Adipose tissue (tissue), 3 donors: ENCODE measurements around the gene MMP24. TPM values are rescaled to one million over a fixed set of nuclear protein-coding genes. Genes with fewer than 3 reads are reported as not detected.
"Not testable (repeated sequence)": the region's sequence is repeated elsewhere in the genome, so short reads cannot be mapped to it uniquely, and the experiment has no call there.

Experiments used
- H3K27ac ChIP-seq: one replicate; pipeline ENCODE4 v1.5.1; 2013; ENCODE audit warnings: low read depth, low read length
- WGBS, 3 donors: extraction: QIAGEN DNeasy Blood & Tissue Kit; methylation state at CpG; one replicate each; pipeline ENCODE4 v1.1.7; 2013; 5-methylcytosine and 5-hydroxymethylcytosine counted together
- polyA plus RNA-seq, 3 donors: library from polyadenylated mRNA; stranded (reverse); fragments of 200-250 nt; gene quantifications; one replicate each; pipeline ENCODE4 v1.2.3, GENCODE V29; 2013
- donor health status: healthy with polysubstance abuse.
- donor health status: Bipolar disorder and iron deficiency.
- donor health status: healthy.

The MMP24 gene
- polyA plus RNA-seq, 3 donors: 0.45 to 4.0 (median 0.98) TPM

DNA sequence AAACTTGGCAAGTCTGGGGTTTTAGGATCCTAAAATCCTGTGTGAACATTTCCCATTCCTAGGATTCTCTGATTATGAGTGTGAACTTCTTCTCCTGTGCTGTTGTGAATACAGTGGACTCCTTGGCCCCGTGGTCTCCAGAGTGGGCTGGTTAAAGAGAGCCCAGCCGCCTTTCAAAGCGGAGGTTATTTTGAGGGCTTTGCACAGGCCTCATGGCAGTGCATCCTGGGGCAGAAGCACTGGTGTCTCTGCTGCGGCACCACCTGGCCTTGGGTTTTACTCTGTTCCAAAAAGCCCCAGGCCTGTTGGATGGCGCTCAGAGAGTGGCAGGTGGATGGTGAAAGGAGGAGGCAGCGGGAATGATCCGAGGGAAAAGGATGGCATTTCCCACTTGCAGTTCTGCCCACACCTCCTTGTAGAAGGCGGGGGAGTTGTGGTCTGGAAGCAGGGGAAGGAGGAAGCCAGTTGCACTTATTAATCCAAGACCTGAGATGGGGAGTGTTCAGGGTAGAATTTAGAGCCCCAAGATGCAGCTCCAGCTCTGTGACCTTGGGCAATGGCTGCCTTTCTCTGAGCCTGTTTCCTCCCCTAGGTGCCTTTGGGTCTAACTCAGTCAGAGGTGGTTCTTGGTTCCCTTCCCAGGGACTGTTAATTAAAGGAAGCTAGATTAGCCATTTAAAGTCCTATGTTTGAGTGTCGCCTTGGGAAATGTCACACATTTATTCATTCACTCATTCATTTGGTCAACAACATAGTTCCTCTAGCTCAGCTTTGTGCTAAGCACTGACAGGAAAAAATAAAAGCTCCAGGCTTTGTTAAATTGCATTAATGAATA, 22.4 kb downstream of the MMP24 start:
- H3K27ac ChIP-seq: no peak overlapping the region
- WGBS, 3 donors: 82 to 89% (median 85%) methylated on average over 9 of the region's 9 CpGs

- WGBS, 3 donors: 89 to 96% (median 92%) methylated on average over 2 of the region's 2 CpGs
- no peak overlapping the region for H3K27ac ChIP-seq
These were observed 25.1 kb downstream of the MMP24 start for GRCh38 chr20:35251613-35251940.

DNA sequence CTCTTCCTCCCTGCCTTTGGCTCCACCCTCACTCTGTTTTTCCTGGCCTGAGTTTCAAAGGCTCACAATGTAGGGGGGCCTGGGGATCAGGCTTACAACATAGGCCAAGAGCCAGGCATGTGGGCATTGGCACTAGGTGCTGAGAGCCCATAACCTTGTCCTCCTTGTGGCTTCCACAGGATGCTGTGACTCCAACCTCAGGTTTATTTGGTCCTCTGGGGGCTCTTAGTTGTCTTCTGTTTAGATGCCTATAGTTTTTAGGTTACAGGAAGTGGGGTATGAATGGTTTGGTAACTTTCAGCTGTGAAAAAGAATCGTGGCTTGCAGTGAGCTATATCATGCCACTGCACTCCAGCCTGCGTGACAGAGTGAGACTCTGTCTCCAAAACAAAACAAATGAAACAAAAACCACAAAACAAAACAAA, 25.6 kb downstream of the MMP24 start:
- WGBS, 3 donors: 53 to 71% (median 55%) methylated on average over 2 of the region's 2 CpGs
- H3K27ac ChIP-seq: no peak overlapping the region

DNA sequence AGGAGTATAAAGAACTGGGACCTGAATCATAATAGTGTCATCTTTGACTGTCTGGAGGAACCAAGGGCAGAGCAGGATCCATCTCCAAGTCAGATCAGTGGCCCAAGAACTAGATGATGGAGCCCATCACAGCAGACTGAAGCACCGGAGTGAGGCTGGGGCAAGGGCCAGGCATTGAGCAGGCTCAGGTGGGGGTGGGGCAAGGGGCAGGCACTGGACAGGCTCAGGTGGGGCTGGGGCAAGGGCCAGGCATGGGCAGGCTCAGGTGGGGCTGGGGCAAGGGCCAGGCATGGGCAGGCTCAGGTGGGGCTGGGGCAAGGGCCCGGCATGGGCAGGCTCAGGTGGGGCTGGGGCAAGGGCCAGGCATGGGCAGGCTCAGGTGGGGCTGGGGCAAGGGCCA, 26.1 kb downstream of the MMP24 start:
- H3K27ac ChIP-seq: not testable (repeated sequence)
- WGBS, 3 donors: 93 to 100% (median 93%) methylated on average over 2 of the region's 2 CpGs

DNA sequence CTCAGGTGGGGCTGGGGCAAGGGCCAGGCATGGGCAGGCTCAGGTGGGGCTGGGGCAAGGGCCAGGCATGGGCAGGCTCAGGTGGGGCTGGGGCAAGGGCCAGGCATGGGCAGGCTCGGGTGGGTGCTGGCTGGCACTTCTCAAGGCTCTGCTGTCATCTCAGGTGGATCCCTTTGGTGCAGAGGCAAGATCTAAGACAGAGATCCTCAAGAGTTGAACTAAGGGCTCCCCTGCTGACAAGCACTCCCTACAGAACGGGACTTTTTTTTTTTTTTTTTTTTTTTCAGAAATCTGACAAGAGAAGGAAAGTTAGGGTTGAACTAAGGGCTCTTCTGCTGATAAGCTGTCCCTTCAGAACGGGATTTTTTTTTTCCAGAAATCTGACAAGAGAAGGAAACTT, 26.5 kb downstream of the MMP24 start:
- H3K27ac ChIP-seq: no peak overlapping the region
- 72 to 81% (median 73%) methylated on average over 3 of the region's 3 CpGs for WGBS, 3 donors

DNA sequence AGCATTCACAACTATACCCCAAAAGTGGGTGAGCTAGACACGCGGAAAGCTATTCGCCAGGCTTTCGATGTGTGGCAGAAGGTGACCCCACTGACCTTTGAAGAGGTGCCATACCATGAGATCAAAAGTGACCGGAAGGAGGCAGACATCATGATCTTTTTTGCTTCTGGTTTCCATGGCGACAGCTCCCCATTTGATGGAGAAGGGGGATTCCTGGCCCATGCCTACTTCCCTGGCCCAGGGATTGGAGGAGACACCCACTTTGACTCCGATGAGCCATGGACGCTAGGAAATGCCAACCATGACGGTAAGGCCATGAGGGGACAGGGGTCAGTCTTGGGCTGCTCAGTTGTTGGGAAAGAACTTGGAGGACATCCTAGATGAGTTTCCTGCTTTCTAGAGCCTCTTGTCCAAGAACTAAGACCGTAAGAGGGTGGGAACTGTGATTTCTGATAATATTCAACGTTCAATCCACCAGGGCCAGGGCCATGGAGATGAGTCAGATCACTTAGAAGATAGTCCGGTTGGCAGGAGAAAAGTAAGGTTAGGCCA, 28.0 kb downstream of the MMP24 start:
- H3K27ac ChIP-seq: no peak overlapping the region
- 88 to 91% (median 90%) methylated on average over 12 of the region's 12 CpGs for WGBS, 3 donors

- 36 to 67% (median 63%) methylated on average over 8 of the region's 8 CpGs for WGBS, 3 donors
These were observed 30.9 kb downstream of the MMP24 start for GRCh38 chr20:35257175-35257909.

GRCh38 chr20:35260426-35260825, 33.9 kb downstream of the MMP24 start:
- no peak overlapping the region for H3K27ac ChIP-seq
- WGBS, 3 donors: 86 to 99% (median 86%) methylated on average over 6 of the region's 6 CpGs

More at GRCh38 chr20:35257175-35257909, 30.9 kb downstream of the MMP24 start:
- H3K27ac ChIP-seq: no peak overlapping the region

GRCh38 chr20:35262321-35262720, 35.8 kb downstream of the MMP24 start:
- WGBS, 3 donors: 63 to 78% (median 74%) methylated on average over 7 of the region's 10 CpGs
- H3K27ac ChIP-seq: not testable (repeated sequence)

- 62 to 70% (median 64%) methylated on average over 5 of the region's 8 CpGs for WGBS, 3 donors
- not testable (repeated sequence) for H3K27ac ChIP-seq
These were observed 36.4 kb downstream of the MMP24 start for GRCh38 chr20:35262731-35263531.

- 56 to 77% (median 67%) methylated on average over 17 of the region's 17 CpGs for WGBS, 3 donors
- H3K27ac ChIP-seq: no peak overlapping the region
These were observed 37.2 kb downstream of the MMP24 start for GRCh38 chr20:35263532-35264341.

DNA sequence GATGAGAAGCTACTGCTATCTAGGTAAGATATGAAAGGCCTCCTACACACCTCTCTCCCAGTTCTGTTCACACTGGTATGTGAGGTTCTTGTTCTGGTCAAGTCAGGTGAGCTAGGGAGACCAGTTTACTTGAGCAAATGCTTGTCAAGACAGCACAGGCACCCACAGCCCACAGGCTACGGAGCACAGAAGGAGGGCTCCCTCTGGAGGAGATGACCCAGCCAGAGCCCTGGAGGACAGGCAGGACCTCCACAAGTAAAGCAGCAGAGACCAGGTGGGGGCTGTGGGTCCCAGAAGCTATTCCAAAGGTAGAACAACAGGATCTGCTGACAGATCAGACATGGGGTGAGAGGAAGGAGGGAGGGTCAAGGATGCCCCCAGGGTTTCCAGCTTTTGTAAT, 38.3 kb downstream of the MMP24 start:
- WGBS, 3 donors: 60 to 77% (median 70%) methylated on average over 1 of the region's 1 CpG
- no peak overlapping the region for H3K27ac ChIP-seq

DNA sequence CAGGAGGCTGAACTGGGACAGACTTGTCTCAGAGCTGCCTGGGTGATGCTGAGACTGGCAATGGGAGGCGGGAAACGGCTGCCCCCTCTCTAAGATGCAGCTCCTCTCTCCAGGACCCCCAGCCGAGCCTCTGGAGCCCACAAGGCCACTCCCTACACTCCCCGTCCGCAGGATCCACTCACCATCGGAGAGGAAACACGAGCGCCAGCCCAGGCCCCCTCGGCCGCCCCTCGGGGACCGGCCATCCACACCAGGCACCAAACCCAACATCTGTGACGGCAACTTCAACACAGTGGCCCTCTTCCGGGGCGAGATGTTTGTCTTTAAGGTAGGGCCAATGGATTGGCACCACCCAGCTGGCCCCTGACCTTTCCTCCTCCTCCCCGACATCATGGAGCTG, 40.6 kb downstream of the MMP24 start:
- no peak overlapping the region for H3K27ac ChIP-seq
- WGBS, 3 donors: 88 to 95% (median 89%) methylated on average over 16 of the region's 16 CpGs

DNA sequence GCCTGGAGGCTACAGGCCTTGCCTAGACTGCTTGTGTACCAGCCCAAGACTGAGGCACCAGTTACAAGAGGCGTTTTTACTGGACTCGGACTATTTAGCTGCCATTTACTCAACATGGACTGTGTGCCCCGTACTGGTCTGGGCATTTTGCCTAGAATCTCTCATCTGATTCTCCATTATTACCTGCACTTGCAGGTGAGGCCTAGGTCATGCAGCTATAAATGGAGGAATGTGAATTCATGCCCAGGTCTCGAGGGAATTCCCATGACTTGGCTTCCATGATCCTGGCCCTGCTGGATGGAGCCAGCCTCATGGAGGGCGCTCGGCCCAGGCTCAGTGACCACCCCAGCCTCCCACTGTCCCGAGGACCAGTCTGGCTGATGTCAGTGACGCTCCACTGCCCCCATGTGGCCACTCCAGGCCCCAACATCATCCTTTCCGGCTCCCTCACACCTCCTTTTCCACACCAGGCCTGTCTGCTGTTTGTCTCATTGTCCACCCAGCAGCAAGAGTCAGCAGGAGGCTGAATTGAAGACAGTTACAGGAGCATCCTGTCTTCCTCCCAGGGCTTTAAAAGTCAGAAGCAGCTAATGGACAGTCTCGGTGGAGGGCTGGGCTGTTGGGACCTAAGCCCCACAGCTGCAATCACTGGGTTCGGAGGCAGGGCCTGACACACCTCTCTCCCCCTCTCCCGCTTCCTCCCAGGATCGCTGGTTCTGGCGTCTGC, 42.7 kb downstream of the MMP24 start:
- H3K27ac ChIP-seq: no peak overlapping the region
- WGBS, 3 donors: 44 to 58% (median 56%) methylated on average over 14 of the region's 14 CpGs

DNA sequence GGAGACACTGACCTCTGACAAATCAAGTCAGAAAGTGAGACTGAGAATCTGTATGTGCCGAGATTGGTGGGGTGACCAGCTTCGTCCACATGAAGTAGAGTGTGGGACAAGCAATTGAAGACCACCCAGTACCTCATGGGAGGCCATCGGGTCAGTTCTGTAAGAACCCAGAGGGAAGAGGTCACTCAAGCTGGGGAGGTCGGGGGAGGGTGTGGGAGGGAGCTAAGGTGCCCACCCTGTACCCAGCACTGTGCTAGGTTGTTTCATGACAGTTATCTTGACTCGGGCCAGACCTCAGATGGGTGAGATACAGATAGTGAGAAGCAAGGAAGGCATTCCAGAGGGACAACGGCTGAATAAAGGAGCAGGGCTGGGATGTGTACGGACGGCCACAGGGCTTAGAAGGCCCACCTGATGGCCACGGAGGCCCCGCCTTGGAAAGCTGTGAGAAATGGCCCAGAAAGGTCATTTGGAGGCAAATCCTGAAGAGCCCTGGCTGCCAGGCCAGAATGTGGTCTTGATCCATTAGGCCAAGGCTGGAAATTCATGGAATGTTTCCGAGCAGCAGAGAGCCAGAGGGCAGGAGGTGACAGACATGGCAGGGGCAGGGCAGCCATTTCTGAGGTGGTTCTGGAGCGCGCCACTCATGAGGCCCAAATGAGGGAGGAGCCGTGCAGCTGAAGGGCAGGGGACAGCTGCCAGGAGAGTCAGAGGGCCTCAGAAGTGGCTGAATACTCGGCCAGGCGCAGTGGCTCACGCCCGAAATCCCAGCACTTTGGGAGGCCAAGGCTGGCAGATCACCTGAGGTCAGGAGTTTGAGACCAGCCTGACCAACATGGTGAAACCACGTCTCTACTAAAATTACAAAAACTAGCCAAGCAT, 43.8 kb downstream of the MMP24 start:
- no peak overlapping the region for H3K27ac ChIP-seq
- 82 to 90% (median 88%) methylated on average over 19 of the region's 19 CpGs for WGBS, 3 donors

DNA sequence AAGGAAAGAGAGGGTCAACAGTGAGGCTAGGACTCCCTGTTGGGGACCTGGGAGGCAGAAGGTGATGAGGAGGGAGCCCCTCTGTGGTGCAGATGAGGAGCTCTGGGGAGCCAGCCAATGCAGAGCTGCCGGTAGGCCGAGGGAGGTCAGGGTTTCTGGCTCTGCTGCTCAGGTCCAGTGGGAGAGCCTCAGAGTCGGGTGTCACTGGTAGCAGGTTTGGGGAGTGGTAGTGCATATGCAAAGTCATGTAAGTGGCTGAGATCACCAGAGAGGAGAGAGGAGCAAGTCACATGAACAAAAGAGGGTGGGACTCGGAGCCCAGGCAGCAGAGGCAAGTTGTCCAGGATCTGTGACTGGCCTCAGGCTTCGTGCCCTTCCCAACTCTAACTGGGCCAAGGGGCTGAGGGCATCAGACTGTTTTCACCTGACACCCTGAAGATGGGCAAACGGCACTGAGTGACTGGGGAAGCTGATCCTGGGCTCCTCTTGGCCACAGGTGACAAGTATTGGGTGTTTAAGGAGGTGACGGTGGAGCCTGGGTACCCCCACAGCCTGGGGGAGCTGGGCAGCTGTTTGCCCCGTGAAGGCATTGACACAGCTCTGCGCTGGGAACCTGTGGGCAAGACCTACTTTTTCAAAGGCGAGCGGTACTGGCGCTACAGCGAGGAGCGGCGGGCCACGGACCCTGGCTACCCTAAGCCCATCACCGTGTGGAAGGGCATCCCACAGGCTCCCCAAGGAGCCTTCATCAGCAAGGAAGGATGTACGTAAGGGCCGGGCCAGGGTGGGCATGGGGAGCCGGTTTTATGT, 44.8 kb downstream of the MMP24 start:
- no peak overlapping the region for H3K27ac ChIP-seq
- WGBS, 3 donors: 82 to 89% (median 88%) methylated on average over 20 of the region's 20 CpGs
